CD14-positive monocyte (primary cell): ENCODE measurements around the gene MOK. TPM values are rescaled to one million over a fixed set of nuclear protein-coding genes. Genes with fewer than 3 reads are reported as not detected.

Experiments
- DNase-seq, 3 donors: peaks; one replicate each; pipeline ENCODE4 v3.0.0-alpha.2; 2011 to 2022
- H2AFZ ChIP-seq: 2 replicates; pipeline ENCODE4 v1.6.0; 2012; ENCODE audit warnings: mild to moderate bottlenecking, low read depth, low read length, inconsistent platforms; ENCODE audit not compliant: insufficient read depth, poor library complexity, severe bottlenecking
- H3K27ac ChIP-seq, 2 donors: 1 replicate in 1 of 2; 2 replicates in 1 of 2; pipeline ENCODE4 v1.5.1; 2012 to 2013; ENCODE audit warnings: low read length in 2 of 2, control low read depth in 1 of 2, inconsistent platforms in 1 of 2, low read depth in 1 of 2, mild to moderate bottlenecking in 1 of 2
- H3K27me3 ChIP-seq, 2 donors: one replicate each; pipeline versions ENCODE4 v1.6.0 to v1.6.1; 2011 to 2013; ENCODE audit warnings: low read length in 2 of 2; ENCODE audit not compliant: control insufficient read depth in 2 of 2, insufficient read depth in 2 of 2
- H3K36me3 ChIP-seq, 2 donors: replicated peaks in 1 of 2; 1 replicate in 1 of 2; 2 replicates in 1 of 2; pipeline versions ENCODE4 v1.5.1 to v1.6.1; 2012 to 2013; ENCODE audit warnings: low read length in 2 of 2, control low read depth in 1 of 2, inconsistent platforms in 1 of 2, mild to moderate bottlenecking in 1 of 2; ENCODE audit not compliant: insufficient read depth in 2 of 2, control insufficient read depth in 1 of 2
- H3K4me1 ChIP-seq, 2 donors: 1 replicate in 1 of 2; 2 replicates in 1 of 2; pipeline versions ENCODE4 v1.5.1 to v1.6.1; 2012 to 2013; ENCODE audit warnings: low read length in 2 of 2, control low read depth in 1 of 2, inconsistent platforms in 1 of 2, mild to moderate bottlenecking in 1 of 2, moderate library complexity in 1 of 2; ENCODE audit not compliant: insufficient read depth in 2 of 2, control insufficient read depth in 1 of 2
- H3K4me2 ChIP-seq: replicated peaks from 2 replicates; pipeline ENCODE3; 2012; ENCODE audit warnings: low read length, moderate library complexity, mild to moderate bottlenecking; ENCODE audit not compliant: poor library complexity, severe bottlenecking; ENCODE audit errors: extremely low read depth
- H3K4me3 ChIP-seq, 3 experiments: fragments of 200-600 bp in 1 of 3; sonication (generic) in 1 of 3; replicated peaks in 1 of 3; 1 replicate in 2 of 3; 2 replicates in 1 of 3; pipeline ENCODE4 v1.5.1; 2011 to 2013; ENCODE audit warnings: low read length in 3 of 3, mild to moderate bottlenecking in 3 of 3, control low read depth in 2 of 3, low read depth in 2 of 3, inconsistent platforms in 1 of 3, moderate library complexity in 1 of 3
- H3K79me2 ChIP-seq: 2 replicates; pipeline ENCODE4 v1.6.0; 2012; ENCODE audit warnings: mild to moderate bottlenecking, control low read depth, inconsistent platforms, low read length, moderate library complexity; ENCODE audit not compliant: insufficient read depth
- H3K9ac ChIP-seq: 2 replicates; pipeline ENCODE4 v1.6.0; 2017; ENCODE audit warnings: low read length, mild to moderate bottlenecking; ENCODE audit not compliant: insufficient read depth, poor library complexity, severe bottlenecking
- H3K9me3 ChIP-seq, 2 donors: replicated peaks in 1 of 2; 1 replicate in 1 of 2; 2 replicates in 1 of 2; pipeline versions ENCODE4 v1.5.1 to v1.6.1; 2012 to 2013; ENCODE audit warnings: low read length in 2 of 2, control low read depth in 1 of 2; ENCODE audit not compliant: control insufficient read depth in 1 of 2, insufficient read depth in 1 of 2
- H4K20me1 ChIP-seq: 2 replicates; pipeline ENCODE4 v1.6.0; 2012; ENCODE audit warnings: mild to moderate bottlenecking, low read length, control low read depth, moderate library complexity; ENCODE audit not compliant: insufficient read depth
- H3K27ac Mint-ChIP-seq, 7 donors: one replicate each; pipeline ENCODE4 v1.8.0; 2020; ENCODE audit warnings: mild to moderate bottlenecking in 7 of 7, mixed read lengths in 7 of 7, moderate library complexity in 6 of 7, inconsistent platforms in 2 of 7
- H3K27me3 Mint-ChIP-seq, 3 donors: one replicate each; pipeline ENCODE4 v1.8.0; 2021 to 2022; ENCODE audit warnings: low read depth in 3 of 3, mild to moderate bottlenecking in 3 of 3, mixed read lengths in 3 of 3, moderate library complexity in 3 of 3, inconsistent platforms in 1 of 3
- H3K36me3 Mint-ChIP-seq, 2 donors: one replicate each; pipeline ENCODE4 v1.8.0; 2020; ENCODE audit warnings: mixed read lengths in 2 of 2, inconsistent platforms in 1 of 2, mild to moderate bottlenecking in 1 of 2
- H3K4me1 Mint-ChIP-seq: one replicate; pipeline ENCODE4 v1.8.0; 2020; ENCODE audit warnings: mild to moderate bottlenecking, mixed read lengths
- H3K4me3 Mint-ChIP-seq, 2 donors: one replicate each; pipeline ENCODE4 v1.8.0; 2020; ENCODE audit warnings: mild to moderate bottlenecking in 2 of 2, mixed read lengths in 2 of 2, moderate library complexity in 1 of 2
- H3K9me3 Mint-ChIP-seq, 7 donors: one replicate each; pipeline ENCODE4 v1.8.0; 2020 to 2022; ENCODE audit warnings: mixed read lengths in 7 of 7, mild to moderate bottlenecking in 6 of 7, moderate library complexity in 6 of 7, inconsistent platforms in 2 of 7
- CTCF ChIP-seq: fragments of 200-600 bp; IDR thresholded peaks from one replicate; pipeline ENCODE4 v1.8.0; 2022; ENCODE audit warnings: antibody characterized with exemption, mild to moderate bottlenecking
- WGBS: methylation state at CpG from one replicate; pipeline ENCODE4 v1.1.5; 2013; ENCODE audit warnings: missing lambda C conversion rate; ENCODE audit not compliant: insufficient coverage; 5-methylcytosine and 5-hydroxymethylcytosine counted together
- intact Hi-C, 2 donors: fragments of 100-400 bp; cut with micrococcal nuclease; formaldehyde crosslinking; loops; one replicate each; pipeline versions ENCODE4 v1.15.0 to v1.15.1; 2023
- polyA plus RNA-seq, 3 donors: library from polyadenylated mRNA; depleted of rRNA in 1 of 3; unstranded in 2 of 3; stranded (reverse) in 1 of 3; fragments of 300-500 nt in 2 of 3; fragments of >200 nt in 1 of 3; fragmentation: Illumina TruSeq in 2 of 3; gene quantifications; 1 replicate in 2 of 3; 2 replicates in 1 of 3; pipeline ENCODE4 v1.2.3, GENCODE V29; 2012 to 2021

MOK gene
- polyA plus RNA-seq, 3 donors: 0.67 to 3.4 (median 1.8) TPM

GRCh38 chr14:102317564-102318248 lies 12.7 kb upstream of the MOK start:
- no peaks in the 10 kb centered on the region for H3K36me3 Mint-ChIP-seq
- peaks cover 51% of the 10 kb centered on the region for H3K4me1 Mint-ChIP-seq
- peak overlapping the region in 6 of 7 donors; percentile 57 to 91 (median 88) for H3K27ac Mint-ChIP-seq
- H3K4me3 ChIP-seq: peak overlapping the region; percentile 29 to 82 (median 77)
- WGBS: 63% methylated on average over 11 of the region's 12 CpGs
- intact Hi-C loops: loop anchor here (2.0 to 10.0 kb wide), 6 partner anchors 45 to 353 kb away; partner anchors contain the start of genes CINP (in 1 of the 2), DYNC1H1 (in 1 of the 2), HSP90AA1 (in 1 of the 2) and TECPR2 (in 1 of the 2)
- H3K4me1 ChIP-seq: peaks cover 52 to 59% of the 10 kb centered on the region in 2 donors
- no peaks in the 10 kb centered on the region for H3K9me3 ChIP-seq
- H2AFZ ChIP-seq: peak overlapping the region; percentile 92
- peak overlapping the region in 1 of 2 donors; percentile 74 for H3K27ac ChIP-seq
- TF ChIP-seq CTCF: no peak
- peak overlapping the region; percentile 92 for H3K4me2 ChIP-seq
- H3K79me2 ChIP-seq: no peaks in the 10 kb centered on the region
- H3K4me3 Mint-ChIP-seq: peak overlapping the region; percentile 88 to 95
- no peaks in the 10 kb centered on the region for H3K9me3 Mint-ChIP-seq
- H3K27me3 Mint-ChIP-seq: peaks cover 2 to 7% (median 3%) of the 10 kb centered on the region in 3 donors
- H3K9ac ChIP-seq: peak overlapping the region; percentile 50
- H3K27me3 ChIP-seq: no peaks in the 10 kb centered on the region
- no peaks in the 10 kb centered on the region for H4K20me1 ChIP-seq
- H3K36me3 ChIP-seq: no peaks in the 10 kb centered on the region
- DNase-seq: no peak

GRCh38 chr14:102316743-102317563 lies 12.0 kb upstream of the MOK start:
- H3K27ac Mint-ChIP-seq: peak overlapping the region; percentile 73 to 92 (median 89)
- WGBS: under 1% methylated on average over 53 of the region's 54 CpGs
- Histone ChIP-seq H3K27ac (peak overlapping the region; percentile 51 to 74), H2AFZ (peak overlapping the region; percentile 92), H3K9ac (peak overlapping the region; percentile 50), H3K4me2 (peak overlapping the region; percentile 92), H3K36me3 (no peaks in the 10 kb centered on the region), H3K4me1 (peaks cover 52 to 59% of the 10 kb centered on the region in 2 donors), H3K79me2 (no peaks in the 10 kb centered on the region), H3K27me3 (no peaks in the 10 kb centered on the region), H3K9me3 (no peaks in the 10 kb centered on the region), H4K20me1 (no peaks in the 10 kb centered on the region), H3K4me3 (peak overlapping the region; percentile 72 to 82 (median 77))
- intact Hi-C loops: loop anchor here (2.0 to 10.0 kb wide), 6 partner anchors 45 to 352 kb away; partner anchors contain the start of genes CINP (in 1 of the 2), DYNC1H1 (in 1 of the 2), HSP90AA1 (in 1 of the 2) and TECPR2 (in 1 of the 2)
- TF ChIP-seq CTCF: peak; percentile 93
- no peaks in the 10 kb centered on the region for H3K36me3 Mint-ChIP-seq
- H3K27me3 Mint-ChIP-seq: peaks cover 3 to 7% (median 4%) of the 10 kb centered on the region in 3 donors
- peak overlapping the region; percentile 88 to 95 for H3K4me3 Mint-ChIP-seq
- DNase-seq: peak; percentile 88 to 93 (median 90)
- peaks cover 51% of the 10 kb centered on the region for H3K4me1 Mint-ChIP-seq
- H3K9me3 Mint-ChIP-seq: no peaks in the 10 kb centered on the region
